H1 (cell line): ENCODE results near the gene NUP205. TPM values are rescaled to one million over a fixed set of nuclear protein-coding genes. Genes with fewer than 3 reads are reported as not detected.

Experiments
- RXRA ChIP-seq: IDR thresholded peaks from 2 replicates; pipeline ENCODE4 v1.6.1; 2011; ENCODE audit warnings: low read depth, mild to moderate bottlenecking, low read length, moderate library complexity; ENCODE audit not compliant: insufficient read depth
- SAP30 ChIP-seq: fragments of 300-600 bp; sonication (generic); IDR thresholded peaks from 2 replicates; pipeline ENCODE4 v1.7.1; 2012; ENCODE audit warnings: low read length, moderate library complexity, mild to moderate bottlenecking, inconsistent platforms; ENCODE audit not compliant: insufficient read depth, insufficient replicate concordance
- SRF ChIP-seq: IDR thresholded peaks from 2 replicates; pipeline ENCODE4 v1.6.1; 2011; ENCODE audit warnings: mild to moderate bottlenecking, low read depth, low read length, moderate library complexity
- TCF12 ChIP-seq: IDR thresholded peaks from 2 replicates; pipeline ENCODE4 v1.6.1; 2011; ENCODE audit warnings: low read depth, mild to moderate bottlenecking, low read length
- USF2 ChIP-seq: IDR thresholded peaks from 2 replicates; pipeline ENCODE4 v1.6.1; 2011; ENCODE audit warnings: low read length, improper control_type of control experiment
- polyA plus RNA-seq, 7 experiments: library from polyadenylated mRNA; depleted of rRNA in 3 of 7; stranded (reverse) in 5 of 7; unstranded in 2 of 7; fragments of >200 nt in 5 of 7; fragments of 200-250 nt in 2 of 7; gene quantifications; 1 replicate in 5 of 7; 2 replicates in 1 of 7; 4 replicates in 1 of 7; pipeline versions ENCODE4 v1.2.1 to v1.2.3, GENCODE V29; 2011 to 2013; ENCODE audit warnings: missing spikeins in 2 of 7, mixed read lengths in 2 of 7
- total RNA-seq: library from RNA; stranded (reverse); fragmentation: NEBNext Ultra II Directional; extraction: Animal tissue kit (Norgen Biotek cat#: 25700); gene quantifications from 2 replicates; pipeline ENCODE4 v1.2.1, GENCODE V29; 2021

NUP205 gene
- total and polyA plus RNA-seq, 2 of the 8 experiments (the other 6 are each of a cell fraction or from before 2014, with no cell fraction given) = 148 to 216 TPM

GRCh38 chr7:135573541-135573940, 15.8 kb downstream of the NUP205 start (continued):
- TF ChIP-seq USF2 (no peak), TCF12 (no peak), SRF (no peak), SAP30 (no peak), RXRA (no peak)
